HEK293 (cell line): Measurements from ENCODE around the gene ZSCAN10.

Experiments used
- EGR2 ChIP-seq: fragments of 450-650 bp; formaldehyde crosslinking; IDR thresholded peaks from 2 replicates; pipeline ENCODE4 v1.5.1; 2016; ENCODE audit warnings: low read depth, missing biosample characterization, missing genetic modification characterization
- KLF7 ChIP-seq: fragments of 450-650 bp; formaldehyde crosslinking; IDR thresholded peaks from 2 replicates; pipeline ENCODE4 v1.5.1; 2016; ENCODE audit warnings: missing biosample characterization, missing genetic modification characterization, borderline replicate concordance
- PRDM2 ChIP-seq: fragments of 450-650 bp; formaldehyde crosslinking; IDR thresholded peaks from 2 replicates; pipeline ENCODE4 v1.5.1; 2016; ENCODE audit warnings: missing biosample characterization, missing genetic modification characterization, borderline replicate concordance
- SP7 ChIP-seq: fragments of 450-650 bp; formaldehyde crosslinking; IDR thresholded peaks from 2 replicates; pipeline ENCODE4 v1.5.1; 2016; ENCODE audit warnings: missing biosample characterization, missing genetic modification characterization
- WT1 ChIP-seq: fragments of 450-650 bp; formaldehyde crosslinking; IDR thresholded peaks from 2 replicates; pipeline ENCODE4 v1.5.1; 2016; ENCODE audit warnings: missing biosample characterization, missing genetic modification characterization
- ZBTB1 ChIP-seq: fragments of 450-650 bp; formaldehyde crosslinking; IDR thresholded peaks from 2 replicates; pipeline ENCODE4 v1.5.1; 2016; ENCODE audit warnings: missing biosample characterization, missing genetic modification characterization
- ZFP41 ChIP-seq: fragments of 450-650 bp; formaldehyde crosslinking; IDR thresholded peaks from 2 replicates; pipeline ENCODE4 v1.5.1; 2016; ENCODE audit warnings: missing biosample characterization, missing genetic modification characterization, borderline replicate concordance
- ZNF10 ChIP-seq: fragments of 450-650 bp; formaldehyde crosslinking; IDR thresholded peaks from 2 replicates; pipeline ENCODE4 v1.5.1; 2017; ENCODE audit warnings: missing biosample characterization, missing genetic modification characterization
- ZNF121 ChIP-seq: fragments of 450-650 bp; formaldehyde crosslinking; IDR thresholded peaks from 2 replicates; pipeline ENCODE4 v1.5.1; 2016; ENCODE audit warnings: missing biosample characterization, missing genetic modification characterization
- ZNF133 ChIP-seq: fragments of 450-650 bp; formaldehyde crosslinking; IDR thresholded peaks from 2 replicates; pipeline ENCODE4 v1.5.1; 2016; ENCODE audit warnings: missing biosample characterization, missing genetic modification characterization
- ZNF138 ChIP-seq: fragments of 450-650 bp; formaldehyde crosslinking; IDR thresholded peaks from 2 replicates; pipeline ENCODE4 v1.5.1; 2016; ENCODE audit warnings: missing biosample characterization, missing genetic modification characterization, borderline replicate concordance
- ZNF2 ChIP-seq: fragments of 450-650 bp; formaldehyde crosslinking; IDR thresholded peaks from 2 replicates; pipeline ENCODE4 v1.5.1; 2016; ENCODE audit warnings: missing biosample characterization, missing genetic modification characterization
- ZNF274 ChIP-seq, 2 experiments: fragments of 200-500 bp in 1 of 2; fragments of 450-650 bp in 1 of 2; sonication (Bioruptor generic) in 1 of 2; formaldehyde crosslinking in 1 of 2; IDR thresholded peaks; 2 replicates each; pipeline versions ENCODE4 v1.5.1 to v1.6.1; 2014 to 2016; ENCODE audit warnings: borderline replicate concordance in 1 of 2, inconsistent platforms in 1 of 2, low read length in 1 of 2, missing biosample characterization in 1 of 2, missing genetic modification characterization in 1 of 2
- ZNF302 ChIP-seq: fragments of 450-650 bp; formaldehyde crosslinking; IDR thresholded peaks from 2 replicates; pipeline ENCODE4 v1.5.1; 2016; ENCODE audit warnings: missing biosample characterization, missing genetic modification characterization, low read depth
- ZNF404 ChIP-seq: fragments of 450-650 bp; formaldehyde crosslinking; IDR thresholded peaks from 2 replicates; pipeline ENCODE4 v1.5.1; 2017; ENCODE audit warnings: missing biosample characterization, missing genetic modification characterization
- ZNF416 ChIP-seq: fragments of 450-650 bp; formaldehyde crosslinking; IDR thresholded peaks from 2 replicates; pipeline ENCODE4 v1.5.1; 2016; ENCODE audit warnings: missing biosample characterization, missing genetic modification characterization
- ZNF423 ChIP-seq: fragments of 450-650 bp; formaldehyde crosslinking; IDR thresholded peaks from 2 replicates; pipeline ENCODE4 v1.5.1; 2016; ENCODE audit warnings: missing biosample characterization, missing genetic modification characterization
- ZNF426 ChIP-seq: fragments of 450-650 bp; formaldehyde crosslinking; IDR thresholded peaks from 2 replicates; pipeline ENCODE4 v1.5.1; 2017; ENCODE audit warnings: missing biosample characterization, missing genetic modification characterization, mild to moderate bottlenecking, inconsistent platforms, moderate library complexity
- ZNF501 ChIP-seq: fragments of 450-650 bp; formaldehyde crosslinking; IDR thresholded peaks from 2 replicates; pipeline ENCODE4 v1.5.1; 2016; ENCODE audit warnings: missing biosample characterization, missing genetic modification characterization
- ZNF580 ChIP-seq: fragments of 450-650 bp; formaldehyde crosslinking; IDR thresholded peaks from 2 replicates; pipeline ENCODE4 v1.5.1; 2016; ENCODE audit warnings: missing biosample characterization, missing genetic modification characterization
- ZNF610 ChIP-seq: fragments of 450-650 bp; formaldehyde crosslinking; IDR thresholded peaks from 2 replicates; pipeline ENCODE4 v1.5.1; 2016; ENCODE audit warnings: missing biosample characterization, missing genetic modification characterization, borderline replicate concordance
- ZNF621 ChIP-seq: fragments of 450-650 bp; formaldehyde crosslinking; IDR thresholded peaks from 2 replicates; pipeline ENCODE4 v1.5.1; 2017; ENCODE audit warnings: missing biosample characterization, missing genetic modification characterization
- ZNF624 ChIP-seq: fragments of 450-650 bp; formaldehyde crosslinking; IDR thresholded peaks from 2 replicates; pipeline ENCODE4 v1.5.1; 2017; ENCODE audit warnings: missing biosample characterization, missing genetic modification characterization
- ZSCAN30 ChIP-seq: fragments of 450-650 bp; IDR thresholded peaks from 2 replicates; pipeline ENCODE4 v1.5.1; 2018; ENCODE audit warnings: missing biosample characterization, mild to moderate bottlenecking, missing genetic modification characterization, moderate library complexity
- TF ChIP-seq, protein P1 (sequence below): fragments of 450-650 bp; formaldehyde crosslinking; IDR thresholded peaks from 2 replicates; pipeline ENCODE4; 2016; ENCODE audit warnings: missing biosample characterization, missing genetic modification characterization
- TF ChIP-seq, protein P2 (sequence below): IDR thresholded peaks from 2 replicates; pipeline ENCODE4 v1.6.1; 2011; ENCODE audit warnings: mild to moderate bottlenecking, low read depth, low read length, borderline replicate concordance
- TF ChIP-seq, protein P3 (sequence below): fragments of 450-650 bp; formaldehyde crosslinking; IDR thresholded peaks from 2 replicates; pipeline ENCODE4 v1.5.1; 2016; ENCODE audit warnings: missing biosample characterization, missing genetic modification characterization
- TF ChIP-seq, protein P4 (sequence below): fragments of 450-650 bp; formaldehyde crosslinking; IDR thresholded peaks from 2 replicates; pipeline ENCODE4 v1.5.1; 2016; ENCODE audit warnings: missing biosample characterization, missing genetic modification characterization

ZSCAN10 gene

GRCh38 chr16:3059041-3059722 is 39.9 kb downstream of the ZSCAN10 start (continued):
- TF ChIP-seq, protein P1, sequence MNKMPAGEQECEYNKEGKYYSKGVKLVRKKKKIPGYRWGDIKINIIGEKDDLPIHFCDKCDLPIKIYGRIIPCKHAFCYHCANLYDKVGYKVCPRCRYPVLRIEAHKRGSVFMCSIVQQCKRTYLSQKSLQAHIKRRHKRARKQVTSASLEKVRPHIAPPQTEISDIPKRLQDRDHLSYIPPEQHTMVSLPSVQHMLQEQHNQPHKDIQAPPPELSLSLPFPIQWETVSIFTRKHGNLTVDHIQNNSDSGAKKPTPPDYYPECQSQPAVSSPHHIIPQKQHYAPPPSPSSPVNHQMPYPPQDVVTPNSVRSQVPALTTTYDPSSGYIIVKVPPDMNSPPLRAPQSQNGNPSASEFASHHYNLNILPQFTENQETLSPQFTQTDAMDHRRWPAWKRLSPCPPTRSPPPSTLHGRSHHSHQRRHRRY (tag by site-specific recombination): no peak
- TF ChIP-seq ZNF2 (tag by site-specific recombination): peak; percentile 34; the same call in 1 of the 2 replicates
- no peak; the same call in 1 of the 2 replicates for TF ChIP-seq KLF7 (tag by site-specific recombination)
- no peak for TF ChIP-seq EGR2 (tag by site-specific recombination)
- TF ChIP-seq ZNF624: no peak
- peak; percentile 29; the same call in 1 of the 2 replicates for TF ChIP-seq SP7 (tag by site-specific recombination)
- TF ChIP-seq, protein P2, sequence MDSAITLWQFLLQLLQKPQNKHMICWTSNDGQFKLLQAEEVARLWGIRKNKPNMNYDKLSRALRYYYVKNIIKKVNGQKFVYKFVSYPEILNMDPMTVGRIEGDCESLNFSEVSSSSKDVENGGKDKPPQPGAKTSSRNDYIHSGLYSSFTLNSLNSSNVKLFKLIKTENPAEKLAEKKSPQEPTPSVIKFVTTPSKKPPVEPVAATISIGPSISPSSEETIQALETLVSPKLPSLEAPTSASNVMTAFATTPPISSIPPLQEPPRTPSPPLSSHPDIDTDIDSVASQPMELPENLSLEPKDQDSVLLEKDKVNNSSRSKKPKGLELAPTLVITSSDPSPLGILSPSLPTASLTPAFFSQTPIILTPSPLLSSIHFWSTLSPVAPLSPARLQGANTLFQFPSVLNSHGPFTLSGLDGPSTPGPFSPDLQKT: no peak
- TF ChIP-seq ZNF423 (tag by site-specific recombination): no peak
- TF ChIP-seq ZNF416 (tag by site-specific recombination): no peak
- no peak for TF ChIP-seq ZNF121
- TF ChIP-seq ZNF621 (tag by site-specific recombination): no peak
- TF ChIP-seq ZNF302 (tag by site-specific recombination): no peak
- TF ChIP-seq, protein P3, sequence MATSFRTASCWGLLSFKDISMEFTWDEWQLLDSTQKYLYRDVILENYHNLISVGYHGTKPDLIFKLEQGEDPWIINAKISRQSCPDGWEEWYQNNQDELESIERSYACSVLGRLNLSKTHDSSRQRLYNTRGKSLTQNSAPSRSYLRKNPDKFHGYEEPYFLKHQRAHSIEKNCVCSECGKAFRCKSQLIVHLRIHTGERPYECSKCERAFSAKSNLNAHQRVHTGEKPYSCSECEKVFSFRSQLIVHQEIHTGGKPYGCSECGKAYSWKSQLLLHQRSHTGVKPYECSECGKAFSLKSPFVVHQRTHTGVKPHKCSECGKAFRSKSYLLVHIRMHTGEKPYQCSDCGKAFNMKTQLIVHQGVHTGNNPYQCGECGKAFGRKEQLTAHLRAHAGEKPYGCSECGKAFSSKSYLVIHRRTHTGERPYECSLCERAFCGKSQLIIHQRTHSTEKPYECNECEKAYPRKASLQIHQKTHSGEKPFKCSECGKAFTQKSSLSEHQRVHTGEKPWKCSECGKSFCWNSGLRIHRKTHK (tag by site-specific recombination): no peak
- no peak for TF ChIP-seq PRDM2
- no peak for TF ChIP-seq ZNF501 (tag by site-specific recombination)
- no peak for TF ChIP-seq ZNF133
- TF ChIP-seq, protein P4, sequence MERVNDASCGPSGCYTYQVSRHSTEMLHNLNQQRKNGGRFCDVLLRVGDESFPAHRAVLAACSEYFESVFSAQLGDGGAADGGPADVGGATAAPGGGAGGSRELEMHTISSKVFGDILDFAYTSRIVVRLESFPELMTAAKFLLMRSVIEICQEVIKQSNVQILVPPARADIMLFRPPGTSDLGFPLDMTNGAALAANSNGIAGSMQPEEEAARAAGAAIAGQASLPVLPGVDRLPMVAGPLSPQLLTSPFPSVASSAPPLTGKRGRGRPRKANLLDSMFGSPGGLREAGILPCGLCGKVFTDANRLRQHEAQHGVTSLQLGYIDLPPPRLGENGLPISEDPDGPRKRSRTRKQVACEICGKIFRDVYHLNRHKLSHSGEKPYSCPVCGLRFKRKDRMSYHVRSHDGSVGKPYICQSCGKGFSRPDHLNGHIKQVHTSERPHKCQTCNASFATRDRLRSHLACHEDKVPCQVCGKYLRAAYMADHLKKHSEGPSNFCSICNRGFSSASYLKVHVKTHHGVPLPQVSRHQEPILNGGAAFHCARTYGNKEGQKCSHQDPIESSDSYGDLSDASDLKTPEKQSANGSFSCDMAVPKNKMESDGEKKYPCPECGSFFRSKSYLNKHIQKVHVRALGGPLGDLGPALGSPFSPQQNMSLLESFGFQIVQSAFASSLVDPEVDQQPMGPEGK (tag by site-specific recombination): peak; percentile 82
- TF ChIP-seq ZFP41 (tag by site-specific recombination): no peak
- no peak for TF ChIP-seq ZBTB1 (tag by site-specific recombination)
- TF ChIP-seq ZSCAN30 (tag by site-specific recombination): peak; percentile 88
- TF ChIP-seq ZNF404 (tag by site-specific recombination): no peak
- no peak for TF ChIP-seq ZNF426 (tag by site-specific recombination)
- TF ChIP-seq ZNF580 (tag by site-specific recombination): no peak
- no peak for TF ChIP-seq ZNF274 (IDR thresholded peaks at IDR 0.05; ENCODE audit: low read length)
- TF ChIP-seq ZNF274 (tag by site-specific recombination; IDR thresholded peaks at IDR 0.05; ENCODE audit: borderline replicate concordance): no peak
- no peak for TF ChIP-seq ZNF138 (tag by site-specific recombination)
- no peak for TF ChIP-seq ZNF10
- TF ChIP-seq ZNF610 (tag by site-specific recombination): no peak
- TF ChIP-seq WT1: no peak
